ENCODE results near the gene CEP57.
A peak's percentile ranks its signal among the peaks of the same experiment; 100 is the strongest.

DNA sequence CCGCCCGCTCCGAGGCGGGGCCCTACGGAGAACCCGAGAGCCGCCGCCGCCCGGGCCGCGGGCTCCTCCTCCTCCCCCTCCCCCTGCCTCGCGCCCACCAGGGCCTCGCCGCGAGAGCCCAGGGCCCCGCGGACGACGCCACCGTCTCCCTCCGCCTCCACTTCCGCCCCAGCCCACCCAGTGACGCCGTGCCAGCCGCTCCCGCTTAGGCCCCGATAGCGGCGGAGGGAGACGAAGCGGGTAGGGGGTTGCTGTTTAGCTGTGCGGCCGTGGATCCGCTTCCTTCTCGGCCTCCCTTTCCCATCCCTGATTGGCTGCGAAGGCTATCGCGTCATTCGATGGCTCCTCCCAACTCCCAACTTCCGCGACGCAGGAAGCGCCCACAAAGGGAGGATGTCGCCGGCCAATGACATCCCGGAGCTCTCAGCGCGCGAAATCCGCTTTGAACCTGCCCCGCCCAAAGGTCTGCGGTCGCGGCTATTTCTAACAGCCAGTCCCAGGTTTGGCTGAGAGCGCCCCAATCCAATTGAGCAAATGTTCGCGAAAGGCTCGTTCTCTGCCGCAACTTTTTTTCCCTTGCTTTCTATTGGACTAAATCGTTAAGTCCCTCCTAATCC is 684 bp upstream of the CEP57 start, which contains the start of gene FAM76B:
- TF ChIP-seq, protein P1, sequence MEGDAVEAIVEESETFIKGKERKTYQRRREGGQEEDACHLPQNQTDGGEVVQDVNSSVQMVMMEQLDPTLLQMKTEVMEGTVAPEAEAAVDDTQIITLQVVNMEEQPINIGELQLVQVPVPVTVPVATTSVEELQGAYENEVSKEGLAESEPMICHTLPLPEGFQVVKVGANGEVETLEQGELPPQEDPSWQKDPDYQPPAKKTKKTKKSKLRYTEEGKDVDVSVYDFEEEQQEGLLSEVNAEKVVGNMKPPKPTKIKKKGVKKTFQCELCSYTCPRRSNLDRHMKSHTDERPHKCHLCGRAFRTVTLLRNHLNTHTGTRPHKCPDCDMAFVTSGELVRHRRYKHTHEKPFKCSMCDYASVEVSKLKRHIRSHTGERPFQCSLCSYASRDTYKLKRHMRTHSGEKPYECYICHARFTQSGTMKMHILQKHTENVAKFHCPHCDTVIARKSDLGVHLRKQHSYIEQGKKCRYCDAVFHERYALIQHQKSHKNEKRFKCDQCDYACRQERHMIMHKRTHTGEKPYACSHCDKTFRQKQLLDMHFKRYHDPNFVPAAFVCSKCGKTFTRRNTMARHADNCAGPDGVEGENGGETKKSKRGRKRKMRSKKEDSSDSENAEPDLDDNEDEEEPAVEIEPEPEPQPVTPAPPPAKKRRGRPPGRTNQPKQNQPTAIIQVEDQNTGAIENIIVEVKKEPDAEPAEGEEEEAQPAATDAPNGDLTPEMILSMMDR (conservative IDR thresholded peaks at IDR 0.05) = no peak
- peak; percentile 56 for TF ChIP-seq ZFX (IDR thresholded peaks at IDR 0.05)
